Activated CD8-positive, alpha-beta memory T cell treated with anti-CD3 and anti-CD28 coated beads, Interleukin-2, amount 50 U/mL, for 24 hours (primary cell): ENCODE results near the gene TMEM176B.

Experiments
- DNase-seq: peaks from one replicate; pipeline ENCODE4 v3.0.0-alpha.2; 2020; ENCODE audit errors: extremely low read depth

The TMEM176B gene

GRCh38 chr7:150799741-150800580 lies at the start of gene TMEM176B:
TSS of gene TMEM176B (minus strand) at chr7:150800364. CDS start at chr7:150796569, 3,795 bp downstream.
- no peak for DNase-seq

GRCh38 chr7:150849204-150849775 lies 49.1 kb upstream of the TMEM176B start:
- DNase-seq = no peak

- DNase-seq = no peak
Measured at GRCh38 chr7:150848561-150849115, 48.5 kb upstream of the TMEM176B start.

GRCh38 chr7:150848111-150848510 lies 47.9 kb upstream of the TMEM176B start:
- DNase-seq = no peak

- DNase-seq = no peak
Measured at GRCh38 chr7:150847536-150847935, 47.4 kb upstream of the TMEM176B start.

GRCh38 chr7:150846291-150847115 lies 46.3 kb upstream of the TMEM176B start:
- DNase-seq = no peak

GRCh38 chr7:150845421-150845861 lies 45.3 kb upstream of the TMEM176B start:
- DNase-seq = no peak

GRCh38 chr7:150842716-150843115 lies 42.6 kb upstream of the TMEM176B start:
- no peak for DNase-seq

GRCh38 chr7:150842018-150842417 lies 41.9 kb upstream of the TMEM176B start:
- no peak for DNase-seq

GRCh38 chr7:150838965-150839650 lies 38.9 kb upstream of the TMEM176B start:
- DNase-seq = no peak

GRCh38 chr7:150835702-150836280 lies 35.6 kb upstream of the TMEM176B start:
- no peak for DNase-seq

- DNase-seq = no peak
Measured at GRCh38 chr7:150835019-150835418, 34.9 kb upstream of the TMEM176B start.

GRCh38 chr7:150831851-150832250 lies 31.7 kb upstream of the TMEM176B start:
- no peak for DNase-seq

- no peak for DNase-seq
Measured at GRCh38 chr7:150830937-150831336, 30.8 kb upstream of the TMEM176B start.

GRCh38 chr7:150829426-150829825 lies 29.3 kb upstream of the TMEM176B start:
- no peak for DNase-seq

GRCh38 chr7:150828384-150828783 lies 28.2 kb upstream of the TMEM176B start:
- DNase-seq = no peak

GRCh38 chr7:150826061-150826849 lies 26.1 kb upstream of the TMEM176B start:
- no peak for DNase-seq

GRCh38 chr7:150824379-150825177 lies 24.4 kb upstream of the TMEM176B start:
- DNase-seq = no peak

GRCh38 chr7:150823484-150824126 lies 23.4 kb upstream of the TMEM176B start:
- DNase-seq = no peak
